Measurements from ENCODE around the gene RPS6KB2. TPM values are rescaled to one million over a fixed set of nuclear protein-coding genes. Genes with fewer than 3 reads are reported as not detected.

The RPS6KB2 gene
- total RNA-seq, 1 experiment from 2014 or later = 58.8 TPM

DNA sequence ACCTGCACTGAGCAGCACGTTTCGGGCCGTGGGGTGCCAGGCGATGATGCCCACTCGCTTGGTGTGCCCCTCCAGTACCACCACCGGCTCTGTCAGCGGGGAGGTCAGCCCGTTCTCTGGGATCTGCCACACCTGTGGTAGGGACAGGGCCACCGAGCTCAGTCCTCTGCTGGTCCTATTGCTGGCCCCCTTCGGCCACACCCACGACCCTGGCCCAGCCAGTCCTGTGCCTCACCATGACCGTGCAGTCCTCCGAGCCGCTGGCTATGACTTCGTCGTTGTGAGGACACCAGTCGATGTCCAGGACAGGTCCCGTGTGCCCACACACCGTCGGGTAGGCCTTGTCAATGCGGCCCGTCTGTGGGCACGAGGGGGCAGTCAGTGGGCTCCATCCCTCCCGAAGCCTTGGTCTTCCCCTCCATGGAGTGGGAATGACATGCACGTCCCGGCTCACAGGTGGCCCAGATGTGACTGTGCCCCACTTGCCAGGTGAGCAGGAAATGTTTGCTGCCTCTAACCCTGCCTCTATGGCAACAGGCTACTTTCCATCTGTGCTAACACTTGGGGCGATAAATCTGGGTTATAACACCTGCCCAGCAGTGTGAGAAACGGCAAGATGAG is 13.5 kb downstream of the RPS6KB2 start:
- Histone ChIP-seq H3K4me1 (ENCODE audit: insufficient read depth, low read length, poor library complexity, severe bottlenecking) (peaks cover 5% of the 10 kb centered on the region), H3K27ac (ENCODE audit: low read depth, low read length, poor library complexity, severe bottlenecking) (no peak overlapping the region), H3K9me3 (ENCODE audit: low read depth, low read length, poor library complexity, severe bottlenecking) (no peaks in the 10 kb centered on the region), H3K4me3 (ENCODE audit: low read depth, low read length, poor library complexity, severe bottlenecking) (peak overlapping the region; percentile 80), H3K36me3 (ENCODE audit: insufficient read depth, low read length, poor library complexity, severe bottlenecking) (peaks cover 18% of the 10 kb centered on the region), H3K27me3 (replicated peaks; ENCODE audit: insufficient read depth, low read depth, low read length, poor library complexity) (no peaks in the 10 kb centered on the region)
- ChIA-PET POLR2A (ENCODE audit: low non-redundant PET) (no interaction called here), CTCF (interaction anchor here (0.6 kb wide), 1 partner anchor 142 kb away, joined by 7 read pairs; the partner anchor contains the start of gene GSTP1)
- BruUV-seq (replicated peaks) = TSS peak; percentile 55
- TF ChIP-seq, protein P1, sequence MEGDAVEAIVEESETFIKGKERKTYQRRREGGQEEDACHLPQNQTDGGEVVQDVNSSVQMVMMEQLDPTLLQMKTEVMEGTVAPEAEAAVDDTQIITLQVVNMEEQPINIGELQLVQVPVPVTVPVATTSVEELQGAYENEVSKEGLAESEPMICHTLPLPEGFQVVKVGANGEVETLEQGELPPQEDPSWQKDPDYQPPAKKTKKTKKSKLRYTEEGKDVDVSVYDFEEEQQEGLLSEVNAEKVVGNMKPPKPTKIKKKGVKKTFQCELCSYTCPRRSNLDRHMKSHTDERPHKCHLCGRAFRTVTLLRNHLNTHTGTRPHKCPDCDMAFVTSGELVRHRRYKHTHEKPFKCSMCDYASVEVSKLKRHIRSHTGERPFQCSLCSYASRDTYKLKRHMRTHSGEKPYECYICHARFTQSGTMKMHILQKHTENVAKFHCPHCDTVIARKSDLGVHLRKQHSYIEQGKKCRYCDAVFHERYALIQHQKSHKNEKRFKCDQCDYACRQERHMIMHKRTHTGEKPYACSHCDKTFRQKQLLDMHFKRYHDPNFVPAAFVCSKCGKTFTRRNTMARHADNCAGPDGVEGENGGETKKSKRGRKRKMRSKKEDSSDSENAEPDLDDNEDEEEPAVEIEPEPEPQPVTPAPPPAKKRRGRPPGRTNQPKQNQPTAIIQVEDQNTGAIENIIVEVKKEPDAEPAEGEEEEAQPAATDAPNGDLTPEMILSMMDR (conservative IDR thresholded peaks at IDR 0.05; ENCODE audit: low read depth, low read length) = no peak
- no peak for TF ChIP-seq EZH2 (IDR thresholded peaks at IDR 0.05; ENCODE audit: borderline replicate concordance, low read depth, low read length, poor library complexity, severe bottlenecking)
- intact Hi-C loops (cut with micrococcal nuclease; ENCODE audit: unreplicated experiment) = no loop called here
- no peak for DNase-seq (ENCODE audit: low spot score)

DNA sequence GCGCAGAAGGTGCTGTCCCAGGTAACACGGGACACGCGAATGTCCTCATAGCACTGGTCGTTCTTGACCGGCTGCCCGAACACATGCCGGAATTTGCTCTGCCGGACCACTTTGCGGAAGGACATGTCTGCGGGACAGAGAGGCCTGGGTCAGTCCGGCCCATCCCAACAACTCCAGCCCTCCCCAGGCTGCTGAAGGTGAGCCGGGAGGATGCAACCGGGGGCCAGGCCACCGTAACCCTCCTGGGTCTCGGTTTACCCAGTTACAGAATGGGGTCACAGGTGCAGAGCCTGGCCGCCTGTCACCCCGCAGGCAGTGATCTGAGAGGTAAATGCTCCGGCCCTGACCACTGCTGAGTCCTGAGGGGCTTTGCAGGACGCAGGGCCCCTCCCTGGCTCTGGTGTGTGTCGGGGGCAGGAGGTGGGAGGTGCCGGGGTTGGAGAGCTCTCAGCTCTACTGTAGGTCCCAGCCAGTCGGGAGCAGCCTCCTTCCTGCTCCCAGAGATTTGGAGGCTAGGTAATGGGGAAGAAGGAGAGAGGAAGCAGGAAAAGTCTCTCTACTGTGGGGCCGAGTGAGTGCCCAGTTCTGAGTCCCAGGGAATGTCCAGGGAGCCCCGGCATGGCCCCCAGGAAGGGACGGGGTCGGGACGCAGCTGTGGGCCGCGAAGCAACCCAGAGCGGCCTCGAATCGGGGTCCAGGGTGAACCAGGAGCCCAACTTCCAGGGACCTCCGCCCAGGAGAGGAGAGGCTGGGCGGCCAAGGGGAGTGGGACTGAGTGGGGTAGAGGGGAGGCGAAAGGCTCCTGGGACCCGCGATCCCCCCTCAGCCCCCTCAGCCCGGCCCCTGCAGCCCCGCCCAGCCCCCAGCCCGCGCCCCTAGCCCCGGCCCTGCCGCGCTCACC is 14.5 kb downstream of the RPS6KB2 start:
- Histone ChIP-seq H3K27ac (ENCODE audit: low read depth, low read length, poor library complexity, severe bottlenecking) (peak overlapping the region; percentile 86), H3K4me3 (ENCODE audit: low read depth, low read length, poor library complexity, severe bottlenecking) (peak overlapping the region; percentile 80), H3K4me1 (ENCODE audit: insufficient read depth, low read length, poor library complexity, severe bottlenecking) (peaks cover 5% of the 10 kb centered on the region), H3K36me3 (ENCODE audit: insufficient read depth, low read length, poor library complexity, severe bottlenecking) (peaks cover 13% of the 10 kb centered on the region), H3K27me3 (replicated peaks; ENCODE audit: insufficient read depth, low read depth, low read length, poor library complexity) (no peaks in the 10 kb centered on the region), H3K9me3 (ENCODE audit: low read depth, low read length, poor library complexity, severe bottlenecking) (no peaks in the 10 kb centered on the region)
- DNase-seq (ENCODE audit: low spot score) = peak; percentile 33
- TF ChIP-seq, protein P1 (conservative IDR thresholded peaks at IDR 0.05; ENCODE audit: low read depth, low read length) = no peak
- no peak for TF ChIP-seq EZH2 (IDR thresholded peaks at IDR 0.05; ENCODE audit: borderline replicate concordance, low read depth, low read length, poor library complexity, severe bottlenecking)
- intact Hi-C loops (cut with micrococcal nuclease; ENCODE audit: unreplicated experiment) = no loop called here
- POLR2A ChIA-PET (ENCODE audit: low non-redundant PET) = no interaction called here
- no TSS peak for BruUV-seq (replicated peaks)
- CTCF ChIA-PET = interaction anchor here (0.6 kb wide), 3 partner anchors 41 to 390 kb away, joined by 3 read pairs; partner anchors contain the start of gene PPP1CA

DNA sequence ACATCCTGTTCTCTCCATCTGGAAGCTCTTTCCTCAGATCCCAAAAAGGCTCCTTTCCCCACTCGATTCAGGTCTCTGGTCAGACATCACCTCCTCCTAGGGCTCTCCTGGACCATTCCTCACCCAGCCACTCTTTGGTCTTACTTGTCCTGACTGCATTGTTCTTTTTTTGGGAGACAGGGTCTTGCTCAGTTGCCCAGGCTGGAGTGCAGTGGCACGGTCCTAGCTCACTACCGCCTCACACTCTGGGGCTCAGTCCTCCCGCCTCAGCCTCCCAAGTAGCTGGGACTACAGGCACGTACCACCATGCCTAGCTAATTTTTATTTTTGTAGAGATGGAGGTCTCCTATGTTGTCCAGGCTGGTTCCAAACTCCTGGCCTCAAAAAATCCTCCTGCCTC is 17.2 kb downstream of the RPS6KB2 start:
- no peak for TF ChIP-seq EZH2 (IDR thresholded peaks at IDR 0.05; ENCODE audit: borderline replicate concordance, low read depth, low read length, poor library complexity, severe bottlenecking)
- TF ChIP-seq, protein P1 (conservative IDR thresholded peaks at IDR 0.05; ENCODE audit: low read depth, low read length) = no peak
- no TSS peak for BruUV-seq (replicated peaks)
- peaks cover 5% of the 10 kb centered on the region for H3K4me1 ChIP-seq (ENCODE audit: insufficient read depth, low read length, poor library complexity, severe bottlenecking)
- intact Hi-C loops (cut with micrococcal nuclease; ENCODE audit: unreplicated experiment) = no loop called here
- CTCF ChIA-PET = no interaction called here
- no peaks in the 10 kb centered on the region for H3K27me3 ChIP-seq (replicated peaks; ENCODE audit: insufficient read depth, low read depth, low read length, poor library complexity)
- no peaks in the 10 kb centered on the region for H3K9me3 ChIP-seq (ENCODE audit: low read depth, low read length, poor library complexity, severe bottlenecking)
- H3K4me3 ChIP-seq (ENCODE audit: low read depth, low read length, poor library complexity, severe bottlenecking) = no peak overlapping the region
- POLR2A ChIA-PET (ENCODE audit: low non-redundant PET) = no interaction called here
- no peak overlapping the region for H3K27ac ChIP-seq (ENCODE audit: low read depth, low read length, poor library complexity, severe bottlenecking)
- peaks cover 5% of the 10 kb centered on the region for H3K36me3 ChIP-seq (ENCODE audit: insufficient read depth, low read length, poor library complexity, severe bottlenecking)
- DNase-seq (ENCODE audit: low spot score) = no peak
